Measurements from ENCODE around the gene PLXDC1.

The PLXDC1 gene

DNA sequence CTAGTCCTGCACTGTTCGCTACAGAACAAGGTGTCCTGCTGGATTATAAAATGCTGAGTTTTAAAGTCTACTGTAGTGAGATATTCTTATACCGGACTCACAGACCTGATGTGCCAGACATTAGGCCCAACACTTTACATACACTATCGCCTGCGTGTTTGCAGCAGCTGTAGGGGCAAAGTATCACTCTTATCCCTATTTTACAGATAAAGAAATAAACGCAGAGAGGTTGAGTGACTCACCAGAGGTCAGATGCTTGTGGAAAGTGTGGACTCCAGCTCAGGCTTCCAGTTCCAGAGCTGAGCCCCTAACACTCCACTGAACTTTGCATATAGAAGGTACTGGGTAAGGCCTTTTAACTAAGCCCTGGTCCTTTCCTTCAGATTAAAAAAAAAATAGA is 47.4 kb downstream of the PLXDC1 start:
- Histone ChIP-seq H3K36me3 (ENCODE audit: control insufficient read depth in 1 of 2, insufficient read depth in 2 of 2, low read length in 2 of 2) (no peaks in the 10 kb centered on the region), H3K4me3 (ENCODE audit: low read depth in 1 of 2, low read length in 2 of 2) (no peak overlapping the region), H3K27ac (ENCODE audit: low read length) (no peak overlapping the region), H3K9me3 (ENCODE audit: control insufficient read depth in 1 of 2, low read length in 2 of 2) (no peaks in the 10 kb centered on the region), H3K27me3 (ENCODE audit: low read depth, low read length) (no peaks in the 10 kb centered on the region), H3K4me1 (ENCODE audit: control insufficient read depth in 1 of 2, insufficient read depth in 2 of 2, low read length in 2 of 2) (peaks cover 0 to 16% of the 10 kb centered on the region in 2 donors)

DNA sequence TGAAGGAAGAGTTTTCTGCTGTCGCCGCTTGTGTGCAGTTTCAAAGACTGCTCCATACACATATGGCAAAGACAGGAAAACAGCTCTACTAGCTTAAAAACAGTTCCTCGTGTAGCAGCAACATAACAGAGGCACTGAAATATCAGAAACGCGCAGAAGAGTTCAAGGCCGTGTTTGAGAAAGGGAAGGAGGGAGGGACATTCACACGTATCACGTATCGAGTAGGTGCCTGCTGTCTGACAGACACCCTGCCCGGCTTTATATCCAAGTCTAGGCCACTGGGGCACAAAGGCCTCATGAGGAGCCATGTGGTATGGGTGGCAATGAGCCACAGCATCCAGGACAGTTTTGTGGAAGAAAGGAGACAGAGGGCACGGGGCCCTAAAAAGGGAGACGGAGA is 50.3 kb downstream of the PLXDC1 start:
- Histone ChIP-seq H3K27ac (ENCODE audit: low read length) (no peak overlapping the region), H3K36me3 (ENCODE audit: control insufficient read depth in 1 of 2, insufficient read depth in 2 of 2, low read length in 2 of 2) (no peaks in the 10 kb centered on the region), H3K4me3 (ENCODE audit: low read depth in 1 of 2, low read length in 2 of 2) (no peak overlapping the region), H3K9me3 (ENCODE audit: control insufficient read depth in 1 of 2, low read length in 2 of 2) (no peaks in the 10 kb centered on the region), H3K4me1 (ENCODE audit: control insufficient read depth in 1 of 2, insufficient read depth in 2 of 2, low read length in 2 of 2) (peaks cover 7 to 38% of the 10 kb centered on the region in 2 donors), H3K27me3 (ENCODE audit: low read depth, low read length) (no peaks in the 10 kb centered on the region)

GRCh38 chr17:39100530-39100929 is 50.9 kb downstream of the PLXDC1 start:
- H3K9me3 ChIP-seq (ENCODE audit: control insufficient read depth in 1 of 2, low read length in 2 of 2): no peaks in the 10 kb centered on the region
- no peak overlapping the region for H3K4me3 ChIP-seq (ENCODE audit: low read depth in 1 of 2, low read length in 2 of 2)
- no peaks in the 10 kb centered on the region for H3K27me3 ChIP-seq (ENCODE audit: low read depth, low read length)
- no peaks in the 10 kb centered on the region for H3K36me3 ChIP-seq (ENCODE audit: control insufficient read depth in 1 of 2, insufficient read depth in 2 of 2, low read length in 2 of 2)
- peaks cover 7 to 43% of the 10 kb centered on the region in 2 donors for H3K4me1 ChIP-seq (ENCODE audit: control insufficient read depth in 1 of 2, insufficient read depth in 2 of 2, low read length in 2 of 2)
- no peak overlapping the region for H3K27ac ChIP-seq (ENCODE audit: low read length)

- Histone ChIP-seq H3K27ac (ENCODE audit: low read length) (no peak overlapping the region), H3K27me3 (ENCODE audit: low read depth, low read length) (no peaks in the 10 kb centered on the region), H3K9me3 (ENCODE audit: control insufficient read depth in 1 of 2, low read length in 2 of 2) (no peaks in the 10 kb centered on the region), H3K4me1 (ENCODE audit: control insufficient read depth in 1 of 2, insufficient read depth in 2 of 2, low read length in 2 of 2) (peaks cover 7 to 46% of the 10 kb centered on the region in 2 donors), H3K4me3 (ENCODE audit: low read depth in 1 of 2, low read length in 2 of 2) (no peak overlapping the region), H3K36me3 (ENCODE audit: control insufficient read depth in 1 of 2, insufficient read depth in 2 of 2, low read length in 2 of 2) (no peaks in the 10 kb centered on the region)
These were observed 51.7 kb downstream of the PLXDC1 start for GRCh38 chr17:39099663-39100286.

DNA sequence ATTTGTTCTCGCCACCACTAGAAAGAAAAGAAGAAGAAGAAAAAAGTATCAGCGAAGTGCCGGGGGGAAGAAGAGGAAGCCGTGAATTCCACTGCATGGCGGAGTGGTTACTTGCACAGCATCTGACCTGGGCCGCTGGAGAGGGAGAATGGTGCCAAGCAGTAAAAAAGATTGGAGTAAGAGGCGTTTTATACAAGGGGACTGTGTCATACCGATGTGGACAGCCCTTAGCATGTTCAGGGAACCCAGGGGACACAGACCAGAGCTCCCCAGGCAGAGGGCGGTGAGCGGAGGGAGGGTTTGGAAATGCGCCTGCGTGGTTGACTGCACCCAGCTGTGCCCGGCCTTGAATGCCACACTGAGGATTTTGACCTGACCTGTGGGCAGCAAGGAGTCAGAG is 52.8 kb downstream of the PLXDC1 start:
- H3K9me3 ChIP-seq (ENCODE audit: control insufficient read depth in 1 of 2, low read length in 2 of 2): no peaks in the 10 kb centered on the region
- no peaks in the 10 kb centered on the region for H3K36me3 ChIP-seq (ENCODE audit: control insufficient read depth in 1 of 2, insufficient read depth in 2 of 2, low read length in 2 of 2)
- H3K4me3 ChIP-seq (ENCODE audit: low read depth in 1 of 2, low read length in 2 of 2): no peak overlapping the region
- H3K27me3 ChIP-seq (ENCODE audit: low read depth, low read length): no peaks in the 10 kb centered on the region
- peaks cover 7 to 48% of the 10 kb centered on the region in 2 donors for H3K4me1 ChIP-seq (ENCODE audit: control insufficient read depth in 1 of 2, insufficient read depth in 2 of 2, low read length in 2 of 2)
- H3K27ac ChIP-seq (ENCODE audit: low read length): no peak overlapping the region

GRCh38 chr17:39097537-39097936 is 53.9 kb downstream of the PLXDC1 start:
- H3K4me1 ChIP-seq (ENCODE audit: control insufficient read depth in 1 of 2, insufficient read depth in 2 of 2, low read length in 2 of 2): peaks cover 7 to 48% of the 10 kb centered on the region in 2 donors
- no peak overlapping the region for H3K27ac ChIP-seq (ENCODE audit: low read length)
- H3K9me3 ChIP-seq (ENCODE audit: control insufficient read depth in 1 of 2, low read length in 2 of 2): no peaks in the 10 kb centered on the region
- no peak overlapping the region for H3K4me3 ChIP-seq (ENCODE audit: low read depth in 1 of 2, low read length in 2 of 2)
- no peaks in the 10 kb centered on the region for H3K36me3 ChIP-seq (ENCODE audit: control insufficient read depth in 1 of 2, insufficient read depth in 2 of 2, low read length in 2 of 2)
- H3K27me3 ChIP-seq (ENCODE audit: low read depth, low read length): no peaks in the 10 kb centered on the region

GRCh38 chr17:39097150-39097519 is 54.3 kb downstream of the PLXDC1 start:
- Histone ChIP-seq H3K27me3 (ENCODE audit: low read depth, low read length) (no peaks in the 10 kb centered on the region), H3K27ac (ENCODE audit: low read length) (no peak overlapping the region), H3K4me1 (ENCODE audit: control insufficient read depth in 1 of 2, insufficient read depth in 2 of 2, low read length in 2 of 2) (peaks cover 7 to 48% of the 10 kb centered on the region in 2 donors), H3K9me3 (ENCODE audit: control insufficient read depth in 1 of 2, low read length in 2 of 2) (no peaks in the 10 kb centered on the region), H3K4me3 (ENCODE audit: low read depth in 1 of 2, low read length in 2 of 2) (no peak overlapping the region), H3K36me3 (ENCODE audit: control insufficient read depth in 1 of 2, insufficient read depth in 2 of 2, low read length in 2 of 2) (no peaks in the 10 kb centered on the region)

DNA sequence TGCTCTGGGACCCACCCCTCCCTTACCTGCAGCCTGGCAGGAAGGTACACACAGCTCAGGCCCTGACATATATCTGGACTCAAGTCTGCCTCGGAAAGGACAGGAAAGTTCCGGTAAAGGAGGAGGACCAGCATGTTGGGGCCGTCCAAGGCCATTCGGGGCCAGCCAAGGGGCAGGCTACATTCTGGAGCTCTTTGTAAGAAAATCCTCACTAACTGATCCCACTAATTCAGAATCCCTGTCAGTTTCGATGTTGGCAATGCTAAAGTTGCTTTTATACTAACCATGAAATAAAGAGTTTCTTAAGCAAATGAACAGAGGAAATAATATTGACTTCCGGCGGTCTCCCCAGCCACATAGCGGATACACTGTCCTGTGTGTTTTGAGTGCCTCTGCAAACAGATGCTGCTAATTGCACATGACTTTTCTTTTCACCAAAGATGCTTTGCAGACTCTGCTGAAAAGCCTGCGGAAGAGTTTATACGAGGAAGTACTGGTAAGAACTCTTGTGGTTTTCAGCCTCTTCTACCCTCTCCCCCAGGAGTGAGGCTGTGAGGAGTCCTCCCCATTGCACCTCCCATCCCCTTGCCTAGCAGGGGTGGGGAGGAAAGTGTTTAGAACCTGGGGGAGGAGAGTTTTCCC is 54.8 kb downstream of the PLXDC1 start:
- no peak overlapping the region for H3K4me3 ChIP-seq (ENCODE audit: low read depth in 1 of 2, low read length in 2 of 2)
- H3K27ac ChIP-seq (ENCODE audit: low read length): no peak overlapping the region
- no peaks in the 10 kb centered on the region for H3K9me3 ChIP-seq (ENCODE audit: control insufficient read depth in 1 of 2, low read length in 2 of 2)
- no peaks in the 10 kb centered on the region for H3K36me3 ChIP-seq (ENCODE audit: control insufficient read depth in 1 of 2, insufficient read depth in 2 of 2, low read length in 2 of 2)
- H3K27me3 ChIP-seq (ENCODE audit: low read depth, low read length): no peaks in the 10 kb centered on the region
- peaks cover 7 to 48% of the 10 kb centered on the region in 2 donors for H3K4me1 ChIP-seq (ENCODE audit: control insufficient read depth in 1 of 2, insufficient read depth in 2 of 2, low read length in 2 of 2)

- H3K4me1 ChIP-seq (ENCODE audit: control insufficient read depth in 1 of 2, insufficient read depth in 2 of 2, low read length in 2 of 2): peaks cover 7 to 44% of the 10 kb centered on the region in 2 donors
- no peak overlapping the region for H3K4me3 ChIP-seq (ENCODE audit: low read depth in 1 of 2, low read length in 2 of 2)
- H3K9me3 ChIP-seq (ENCODE audit: control insufficient read depth in 1 of 2, low read length in 2 of 2): no peaks in the 10 kb centered on the region
- no peaks in the 10 kb centered on the region for H3K36me3 ChIP-seq (ENCODE audit: control insufficient read depth in 1 of 2, insufficient read depth in 2 of 2, low read length in 2 of 2)
- H3K27ac ChIP-seq (ENCODE audit: low read length): no peak overlapping the region
- no peaks in the 10 kb centered on the region for H3K27me3 ChIP-seq (ENCODE audit: low read depth, low read length)
These were observed 56.1 kb downstream of the PLXDC1 start for GRCh38 chr17:39095309-39095686.

DNA sequence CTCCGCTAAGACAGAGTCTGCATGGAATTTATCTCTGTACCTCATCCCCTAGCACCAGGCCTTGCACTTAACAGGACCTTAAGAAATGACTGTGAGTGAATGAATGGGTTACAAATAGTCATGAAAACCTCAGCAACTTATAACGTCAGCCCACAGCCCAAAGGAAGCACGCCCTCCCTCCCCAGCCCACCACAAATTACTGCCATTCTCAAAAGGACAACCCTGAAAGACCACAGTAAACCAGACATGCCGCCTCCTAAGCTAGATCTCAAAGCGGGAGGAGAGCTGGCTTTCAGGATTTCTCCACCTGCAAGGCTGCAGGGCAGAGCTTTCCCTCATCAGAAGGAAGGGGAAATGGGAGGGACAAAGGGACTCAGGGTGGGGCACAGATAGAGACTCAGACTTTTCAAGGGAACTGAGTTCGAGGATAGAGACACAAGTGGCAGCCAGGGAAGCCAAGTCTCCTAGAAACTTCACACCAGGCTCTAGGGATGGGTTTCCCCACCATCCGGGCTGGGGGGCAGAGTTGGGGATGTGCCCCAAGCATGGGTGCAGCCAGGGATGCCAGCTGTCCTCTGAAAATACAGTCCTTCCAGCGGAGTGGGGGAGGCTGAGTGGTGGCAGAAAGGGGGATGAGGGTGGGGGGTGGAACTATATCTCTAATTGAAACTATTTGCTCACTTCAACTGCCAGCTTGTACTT is 56.7 kb downstream of the PLXDC1 start:
- Histone ChIP-seq H3K4me1 (ENCODE audit: control insufficient read depth in 1 of 2, insufficient read depth in 2 of 2, low read length in 2 of 2) (peaks cover 7 to 39% of the 10 kb centered on the region in 2 donors), H3K27ac (ENCODE audit: low read length) (no peak overlapping the region), H3K27me3 (ENCODE audit: low read depth, low read length) (no peaks in the 10 kb centered on the region), H3K9me3 (ENCODE audit: control insufficient read depth in 1 of 2, low read length in 2 of 2) (no peaks in the 10 kb centered on the region), H3K36me3 (ENCODE audit: control insufficient read depth in 1 of 2, insufficient read depth in 2 of 2, low read length in 2 of 2) (no peaks in the 10 kb centered on the region), H3K4me3 (ENCODE audit: low read depth in 1 of 2, low read length in 2 of 2) (no peak overlapping the region)

GRCh38 chr17:39092692-39093230 is 58.7 kb downstream of the PLXDC1 start:
- Histone ChIP-seq H3K4me3 (ENCODE audit: low read depth in 1 of 2, low read length in 2 of 2) (no peak overlapping the region), H3K36me3 (ENCODE audit: control insufficient read depth in 1 of 2, insufficient read depth in 2 of 2, low read length in 2 of 2) (no peaks in the 10 kb centered on the region), H3K27ac (ENCODE audit: low read length) (no peak overlapping the region), H3K9me3 (ENCODE audit: control insufficient read depth in 1 of 2, low read length in 2 of 2) (no peaks in the 10 kb centered on the region), H3K4me1 (ENCODE audit: control insufficient read depth in 1 of 2, insufficient read depth in 2 of 2, low read length in 2 of 2) (peaks cover 7 to 23% of the 10 kb centered on the region in 2 donors), H3K27me3 (ENCODE audit: low read depth, low read length) (no peaks in the 10 kb centered on the region)

All from muscle layer of duodenum (tissue), 2 donors.